Common myeloid progenitor, CD34-positive (primary cell): ENCODE results near the gene TXNL1.
"Not testable (repeated sequence)": the region's sequence is repeated elsewhere in the genome, so short reads cannot be mapped to it uniquely, and the experiment has no call there.

Source experiments
- CTCF ChIA-PET: fragments of 350-600 bp; sonication (Branson Sonifier 250); formaldehyde crosslinking; loops from one replicate; lab custom pipeline; 2021; ENCODE audit warnings: antibody characterized with exemption; lab: Charles Lee
- POLR2A ChIA-PET: fragments of 350-600 bp; sonication (Branson Sonifier 250); formaldehyde crosslinking; loops from one replicate; lab custom pipeline; 2021; ENCODE audit warnings: antibody characterized with exemption; lab: Charles Lee
- DNase-seq, 3 donors: peaks; one replicate each; pipeline versions ENCODE4 v3.0.0 to v3.0.0-alpha.2; 2013
- H3K27ac ChIP-seq, 2 experiments: 1 replicate in 1 of 2; 2 replicates in 1 of 2; pipeline ENCODE4 v1.7.0; 2013; ENCODE audit warnings: inconsistent platforms in 2 of 2, low read length in 2 of 2, mild to moderate bottlenecking in 2 of 2, low read depth in 1 of 2, moderate library complexity in 1 of 2; ENCODE audit not compliant: severe bottlenecking in 2 of 2, insufficient read depth in 1 of 2, poor library complexity in 1 of 2
- H3K27me3 ChIP-seq, 5 experiments: replicated peaks in 2 of 5; 1 replicate in 3 of 5; 2 replicates in 2 of 5; pipeline versions ENCODE4 v1.6.1 to v1.7.0; 2013; ENCODE audit warnings: low read length in 4 of 5, mild to moderate bottlenecking in 2 of 5, moderate library complexity in 2 of 5, inconsistent platforms in 1 of 5; ENCODE audit not compliant: insufficient read depth in 5 of 5, control insufficient read depth in 4 of 5
- H3K36me3 ChIP-seq, 4 experiments: 1 replicate in 2 of 4; 2 replicates in 2 of 4; pipeline versions ENCODE4 v1.6.1 to v1.7.0; 2013; ENCODE audit warnings: low read length in 3 of 4, control low read depth in 1 of 4, mild to moderate bottlenecking in 1 of 4; ENCODE audit not compliant: control insufficient read depth in 4 of 4, insufficient read depth in 4 of 4
- H3K4me1 ChIP-seq, 4 experiments: 1 replicate in 3 of 4; 2 replicates in 1 of 4; pipeline versions ENCODE4 v1.6.1 to v1.7.1; 2013; ENCODE audit warnings: low read length in 3 of 4, mild to moderate bottlenecking in 3 of 4, control low read depth in 1 of 4, inconsistent platforms in 1 of 4, moderate library complexity in 1 of 4; ENCODE audit not compliant: control insufficient read depth in 4 of 4, insufficient read depth in 4 of 4; ENCODE audit errors: control extremely low read depth in 1 of 4
- H3K4me3 ChIP-seq, 7 experiments: 1 replicate in 4 of 7; 2 replicates in 3 of 7; pipeline versions ENCODE4 v1.5.1 to v1.7.0; 2013; ENCODE audit warnings: mild to moderate bottlenecking in 7 of 7, low read length in 6 of 7, moderate library complexity in 6 of 7, inconsistent platforms in 2 of 7, low read depth in 2 of 7, control low read depth in 1 of 7; ENCODE audit not compliant: insufficient read depth in 4 of 7, control insufficient read depth in 1 of 7; ENCODE audit errors: extremely low read depth in 1 of 7
- H3K9me3 ChIP-seq, 5 experiments: 1 replicate in 4 of 5; 2 replicates in 1 of 5; pipeline versions ENCODE4 v1.6.1 to v1.7.1; 2013; ENCODE audit warnings: low read length in 4 of 5, mild to moderate bottlenecking in 2 of 5, inconsistent platforms in 1 of 5, low read depth in 1 of 5, moderate library complexity in 1 of 5; ENCODE audit not compliant: control insufficient read depth in 4 of 5, insufficient read depth in 2 of 5; ENCODE audit errors: control extremely low read depth in 1 of 5
- WGBS: methylation state at CpG from one replicate; pipeline ENCODE4 v1.1.5; 2013; ENCODE audit not compliant: insufficient coverage; 5-methylcytosine and 5-hydroxymethylcytosine counted together

Gene TXNL1

GRCh38 chr18:56654280-56654679 is 15.9 kb upstream of the TXNL1 start:
- H3K27me3 ChIP-seq, POLR2A ChIA-PET, H3K9me3 ChIP-seq, DNase-seq, CTCF ChIA-PET, H3K27ac ChIP-seq, H3K36me3 ChIP-seq, H3K4me3 ChIP-seq: not testable (repeated sequence)
- H3K4me1 ChIP-seq = peaks cover 15 to 44% (median 28%) of the 10 kb centered on the region in 4 experiments
- 95% methylated on average over 3 of the region's 7 CpGs for WGBS

GRCh38 chr18:56652802-56653201 is 14.4 kb upstream of the TXNL1 start:
- ChIA-PET POLR2A (no interaction called here), CTCF (interaction anchor here (1.2 to 2.0 kb wide), 2 partner anchors 9 to 1418 kb away, joined by 3 to 6 read pairs; no protein-coding TSS in a partner anchor)
- H3K36me3 ChIP-seq = no peaks in the 10 kb centered on the region
- DNase-seq = peak in 2 of 3 donors; percentile 38 to 47
- H3K4me1 ChIP-seq = peaks cover 15 to 55% (median 28%) of the 10 kb centered on the region in 4 experiments
- H3K4me3 ChIP-seq = peak overlapping the region in 5 of 7 experiments; percentile 8 to 98 (median 60)
- peak overlapping the region in 1 of 2 experiments; percentile 52 for H3K27ac ChIP-seq
- no peaks in the 10 kb centered on the region for H3K27me3 ChIP-seq
- 0% methylated on average over 1 of the region's 4 CpGs for WGBS
- H3K9me3 ChIP-seq = no peaks in the 10 kb centered on the region

- ChIA-PET CTCF (interaction anchor here (0.9 to 2.7 kb wide), 5 partner anchors 10 to 20 kb away, joined by 3 to 11 read pairs (median 5); partner anchors contain the start of gene TXNL1), POLR2A (interaction anchor here (1.8 kb wide), 1 partner anchor 13 kb away, joined by 7 read pairs; the partner anchor contains the start of gene TXNL1)
- no peak for DNase-seq
Measured at GRCh38 chr18:56651771-56652092, 13.3 kb upstream of the TXNL1 start.

GRCh38 chr18:56650944-56651770 is 12.8 kb upstream of the TXNL1 start, which contains the start of gene WDR7:
WDR7 (plus strand) TSS chr18:56651359; CDS start chr18:56672516, 21,157 bp downstream.
- Histone ChIP-seq H3K27ac (peak within 1 kb of the TSS; percentile 41 to 75), H3K27me3 (no peaks in the 10 kb centered on the region), H3K4me3 (peak within 1 kb of the TSS; percentile 76 to 98 (median 90)), H3K36me3 (no peaks in the 10 kb centered on the region), H3K9me3 (no peaks in the 10 kb centered on the region), H3K4me1 (peaks cover 15 to 68% (median 28%) of the 10 kb centered on the region in 4 experiments)
- 0% methylated on average over 32 of the region's 47 CpGs for WGBS
- POLR2A ChIA-PET = interaction anchor here (0.6 to 1.8 kb wide), 2 partner anchors 13 to 1063 kb away, joined by 3 to 7 read pairs; partner anchors contain the start of gene TXNL1
- CTCF ChIA-PET = interaction anchor here (0.9 to 2.7 kb wide), 6 partner anchors 10 to 19 kb away, joined by 3 to 11 read pairs (median 5); partner anchors contain the start of gene TXNL1
- DNase-seq = peak; percentile 99

More at GRCh38 chr18:56651771-56652092, 13.3 kb upstream of the TXNL1 start:
- H3K4me3 ChIP-seq = peak overlapping the region; percentile 76 to 98 (median 90)
- no peaks in the 10 kb centered on the region for H3K9me3 ChIP-seq
- H3K4me1 ChIP-seq = peaks cover 15 to 63% (median 28%) of the 10 kb centered on the region in 4 experiments
- WGBS = 32% methylated on average over 2 of the region's 5 CpGs
- no peaks in the 10 kb centered on the region for H3K27me3 ChIP-seq
- no peaks in the 10 kb centered on the region for H3K36me3 ChIP-seq
- peak overlapping the region; percentile 41 to 75 for H3K27ac ChIP-seq

- Histone ChIP-seq H3K4me1 (peaks cover 13 to 60% (median 23%) of the 10 kb centered on the region in 4 experiments), H3K4me3 (no peak overlapping the region), H3K9me3 (no peaks in the 10 kb centered on the region), H3K27ac (no peak overlapping the region), H3K36me3 (no peaks in the 10 kb centered on the region), H3K27me3 (no peaks in the 10 kb centered on the region)
- ChIA-PET POLR2A (interaction anchor here (1.8 kb wide), 1 partner anchor 12 kb away, joined by 7 read pairs; the partner anchor contains the start of gene TXNL1), CTCF (interaction anchor here (0.5 to 2.7 kb wide), 5 partner anchors 8 to 72 kb away, joined by 3 to 11 read pairs (median 4); no protein-coding TSS in a partner anchor)
- WGBS = 100% methylated on average over 1 of the region's 1 CpG
- DNase-seq = no peak
Measured at GRCh38 chr18:56649996-56650395, 11.6 kb upstream of the TXNL1 start.

- Histone ChIP-seq H3K4me1 (peaks cover 13 to 48% (median 20%) of the 10 kb centered on the region in 4 experiments), H3K36me3 (no peaks in the 10 kb centered on the region), H3K4me3 (no peak overlapping the region), H3K27ac (no peak overlapping the region), H3K27me3 (no peaks in the 10 kb centered on the region), H3K9me3 (no peaks in the 10 kb centered on the region)
- 100% methylated on average over 2 of the region's 3 CpGs for WGBS
- DNase-seq = no peak
- POLR2A ChIA-PET = no interaction called here
- CTCF ChIA-PET = interaction anchor here (0.9 kb wide), 1 partner anchor 52 kb away, joined by 3 read pairs; no protein-coding TSS in a partner anchor
Measured at GRCh38 chr18:56647951-56648893, 9.8 kb upstream of the TXNL1 start.
